Hepatocyte (in vitro differentiated cells): ENCODE measurements around the gene APBA1.

Source experiments
- EZH2 ChIP-seq: fragments of 200-600 bp; sonication (generic); IDR thresholded peaks from 2 replicates; pipeline ENCODE4 v1.6.1; 2016; ENCODE audit warnings: antibody characterized with exemption, mild to moderate bottlenecking, borderline replicate concordance
- EZH2phosphoT487 ChIP-seq: fragments of 200-600 bp; sonication (generic); IDR thresholded peaks from one replicate; pipeline ENCODE4 v1.6.1; 2018; ENCODE audit warnings: antibody characterized with exemption, mild to moderate bottlenecking, low read depth, moderate library complexity; ENCODE audit not compliant: unreplicated experiment, severe bottlenecking
- TF ChIP-seq, protein P1 (sequence below): fragments of 200-600 bp; sonication (generic); IDR thresholded peaks from 2 replicates; pipeline ENCODE4 v1.5.1; 2016; ENCODE audit warnings: antibody characterized with exemption, mild to moderate bottlenecking; ENCODE audit not compliant: poor library complexity

DNA sequence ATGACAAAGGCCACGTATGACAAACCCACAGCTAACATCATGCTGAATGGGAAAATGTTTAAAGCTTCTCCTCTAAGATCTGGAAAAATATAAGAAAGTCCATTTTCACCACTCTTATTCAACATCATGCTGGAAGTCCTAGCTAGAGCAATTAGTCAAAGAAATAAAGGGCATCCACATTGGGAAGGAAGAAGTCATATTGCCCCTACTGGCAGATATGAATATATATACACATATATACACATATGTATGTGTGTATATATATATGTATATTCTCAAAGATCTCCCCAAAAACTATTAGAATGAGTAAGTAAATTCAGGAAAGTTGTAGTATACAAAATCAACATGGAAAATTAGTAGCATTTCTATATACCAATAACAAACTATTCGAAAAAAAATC lies 17.1 kb downstream of the APBA1 start:
- TF ChIP-seq, protein P1, sequence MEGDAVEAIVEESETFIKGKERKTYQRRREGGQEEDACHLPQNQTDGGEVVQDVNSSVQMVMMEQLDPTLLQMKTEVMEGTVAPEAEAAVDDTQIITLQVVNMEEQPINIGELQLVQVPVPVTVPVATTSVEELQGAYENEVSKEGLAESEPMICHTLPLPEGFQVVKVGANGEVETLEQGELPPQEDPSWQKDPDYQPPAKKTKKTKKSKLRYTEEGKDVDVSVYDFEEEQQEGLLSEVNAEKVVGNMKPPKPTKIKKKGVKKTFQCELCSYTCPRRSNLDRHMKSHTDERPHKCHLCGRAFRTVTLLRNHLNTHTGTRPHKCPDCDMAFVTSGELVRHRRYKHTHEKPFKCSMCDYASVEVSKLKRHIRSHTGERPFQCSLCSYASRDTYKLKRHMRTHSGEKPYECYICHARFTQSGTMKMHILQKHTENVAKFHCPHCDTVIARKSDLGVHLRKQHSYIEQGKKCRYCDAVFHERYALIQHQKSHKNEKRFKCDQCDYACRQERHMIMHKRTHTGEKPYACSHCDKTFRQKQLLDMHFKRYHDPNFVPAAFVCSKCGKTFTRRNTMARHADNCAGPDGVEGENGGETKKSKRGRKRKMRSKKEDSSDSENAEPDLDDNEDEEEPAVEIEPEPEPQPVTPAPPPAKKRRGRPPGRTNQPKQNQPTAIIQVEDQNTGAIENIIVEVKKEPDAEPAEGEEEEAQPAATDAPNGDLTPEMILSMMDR = no peak
- TF ChIP-seq EZH2 = no peak
- TF ChIP-seq EZH2phosphoT487 = no peak
